HepG2 (cell line): ENCODE data around the gene CHADL. TPM values are rescaled to one million over a fixed set of nuclear protein-coding genes. Genes with fewer than 3 reads are reported as not detected.

Source experiments
- EEA1 ChIP-seq: sonication (generic); formaldehyde crosslinking; IDR thresholded peaks from 2 replicates; pipeline ENCODE4 v1.5.1; 2020; ENCODE audit warnings: mild to moderate bottlenecking, missing genetic modification reagents, borderline replicate concordance
- HIVEP1 ChIP-seq: sonication (generic); formaldehyde crosslinking; IDR thresholded peaks from 2 replicates; pipeline ENCODE4 v1.4.0; 2020; ENCODE audit warnings: mild to moderate bottlenecking, missing genetic modification reagents
- KDM1A ChIP-seq: IDR thresholded peaks from 2 replicates; pipeline ENCODE4 v1.6.1; 2016; ENCODE audit warnings: missing compliant biosample characterization
- MTA1 ChIP-seq: sonication (generic); formaldehyde crosslinking; IDR thresholded peaks from 2 replicates; pipeline ENCODE4 v1.4.0; 2020; ENCODE audit warnings: missing genetic modification reagents, mild to moderate bottlenecking, borderline replicate concordance
- MZF1 ChIP-seq: sonication (generic); formaldehyde crosslinking; IDR thresholded peaks from 2 replicates; pipeline ENCODE4 v1.8.1; 2023; ENCODE audit warnings: mild to moderate bottlenecking, missing genetic modification reagents, borderline replicate concordance
- PAWR ChIP-seq: sonication (generic); formaldehyde crosslinking; IDR thresholded peaks from 2 replicates; pipeline ENCODE4 v1.4.0; 2020; ENCODE audit warnings: missing genetic modification reagents, mild to moderate bottlenecking, borderline replicate concordance
- RFX5 ChIP-seq: IDR thresholded peaks from 2 replicates; pipeline ENCODE4 v1.6.1; 2011; ENCODE audit warnings: low read depth, low read length, improper control_type of control experiment
- THAP9 ChIP-seq: sonication (generic); formaldehyde crosslinking; IDR thresholded peaks from 2 replicates; pipeline ENCODE4; 2020; ENCODE audit warnings: missing genetic modification reagents, mild to moderate bottlenecking, borderline replicate concordance
- TSC22D2 ChIP-seq: sonication (generic); formaldehyde crosslinking; IDR thresholded peaks from 2 replicates; pipeline ENCODE4 v1.5.1; 2020; ENCODE audit warnings: missing genetic modification reagents, mild to moderate bottlenecking, borderline replicate concordance
- ZKSCAN5 ChIP-seq: sonication (generic); formaldehyde crosslinking; IDR thresholded peaks from 2 replicates; pipeline ENCODE4 v1.5.1; 2020; ENCODE audit warnings: mild to moderate bottlenecking, missing genetic modification reagents
- ZMYM2 ChIP-seq: sonication (generic); formaldehyde crosslinking; IDR thresholded peaks from 2 replicates; pipeline ENCODE4 v1.8.0; 2022; ENCODE audit warnings: mild to moderate bottlenecking, missing genetic modification reagents
- ZNF296 ChIP-seq: sonication (generic); formaldehyde crosslinking; conservative IDR thresholded peaks from 2 replicates; pipeline ENCODE4 v1.5.0; 2020; ENCODE audit warnings: mild to moderate bottlenecking, missing genetic modification reagents
- ZNF326 ChIP-seq: sonication (generic); formaldehyde crosslinking; IDR thresholded peaks from 2 replicates; pipeline ENCODE4 v1.4.0; 2020; ENCODE audit warnings: missing genetic modification reagents, borderline replicate concordance
- ZNF382 ChIP-seq: sonication (generic); formaldehyde crosslinking; IDR thresholded peaks from 2 replicates; pipeline ENCODE4 v1.5.0; 2020; ENCODE audit warnings: missing genetic modification reagents, mild to moderate bottlenecking, borderline replicate concordance
- ZNF556 ChIP-seq: sonication (generic); formaldehyde crosslinking; IDR thresholded peaks from 2 replicates; pipeline ENCODE4 v1.4.0; 2020; ENCODE audit warnings: mild to moderate bottlenecking, missing genetic modification reagents, borderline replicate concordance
- ZNF562 ChIP-seq: sonication (generic); formaldehyde crosslinking; IDR thresholded peaks from 2 replicates; pipeline ENCODE4 v1.8.0; 2022; ENCODE audit warnings: missing genetic modification reagents, borderline replicate concordance
- ZNF709 ChIP-seq: sonication (generic); formaldehyde crosslinking; IDR thresholded peaks from 2 replicates; pipeline ENCODE4 v1.5.0; 2020; ENCODE audit warnings: mild to moderate bottlenecking, missing genetic modification reagents
- ZNF740 ChIP-seq: sonication (generic); formaldehyde crosslinking; IDR thresholded peaks from 2 replicates; pipeline ENCODE4 v1.4.0; 2020; ENCODE audit warnings: missing genetic modification reagents
- ZNF781 ChIP-seq: sonication (generic); formaldehyde crosslinking; IDR thresholded peaks from 2 replicates; pipeline ENCODE4 v1.5.1; 2020; ENCODE audit warnings: borderline replicate concordance, mild to moderate bottlenecking, missing genetic modification reagents; ENCODE audit errors: not compliant biosample characterization
- polyA plus RNA-seq, 8 experiments: library from polyadenylated mRNA; depleted of rRNA in 3 of 8; stranded (reverse) in 7 of 8; unstranded in 1 of 8; fragments of >200 nt; fragmentation: Illumina TruSeq in 4 of 8; extraction: Trizol in 4 of 8; gene quantifications; 2 replicates each; pipeline versions ENCODE4 v1.2.1 to v1.2.3, GENCODE V29; 2011 to 2016; ENCODE audit warnings: low read depth in 4 of 8, missing spikeins in 1 of 8, mixed read lengths in 1 of 8; ENCODE audit not compliant: insufficient read depth in 1 of 8
- total RNA-seq, 5 experiments: library from RNA; depleted of rRNA; stranded (reverse); fragments of >200 nt; fragmentation: Illumina TruSeq; extraction: Trizol; gene quantifications; 2 replicates each; pipeline ENCODE4 v1.2.3, GENCODE V29; 2016; ENCODE audit warnings: low read depth in 1 of 5
- TF ChIP-seq, protein P1 (sequence below): sonication (generic); formaldehyde crosslinking; IDR thresholded peaks from 2 replicates; pipeline ENCODE4 v1.4.0; 2020; ENCODE audit warnings: missing genetic modification reagents, low read depth, mild to moderate bottlenecking, borderline replicate concordance
- TF ChIP-seq, protein P2 (sequence below): sonication (generic); formaldehyde crosslinking; IDR thresholded peaks from 2 replicates; pipeline ENCODE4 v1.4.0; 2020; ENCODE audit warnings: missing genetic modification reagents
- TF ChIP-seq, protein P3 (sequence below): sonication (generic); formaldehyde crosslinking; IDR thresholded peaks from 2 replicates; pipeline ENCODE4 v1.5.1; 2020; ENCODE audit warnings: mild to moderate bottlenecking, missing genetic modification reagents, moderate library complexity
- TF ChIP-seq, protein P4 (sequence below): IDR thresholded peaks from 2 replicates; pipeline ENCODE4 v1.6.1; 2012; ENCODE audit warnings: inconsistent platforms

The CHADL gene
- total and polyA plus RNA-seq, 2 of the 13 experiments (the other 11 are each of a cell fraction or from before 2014, with no cell fraction given) = 2.8 to 8.1 TPM

- TF ChIP-seq, protein P1, sequence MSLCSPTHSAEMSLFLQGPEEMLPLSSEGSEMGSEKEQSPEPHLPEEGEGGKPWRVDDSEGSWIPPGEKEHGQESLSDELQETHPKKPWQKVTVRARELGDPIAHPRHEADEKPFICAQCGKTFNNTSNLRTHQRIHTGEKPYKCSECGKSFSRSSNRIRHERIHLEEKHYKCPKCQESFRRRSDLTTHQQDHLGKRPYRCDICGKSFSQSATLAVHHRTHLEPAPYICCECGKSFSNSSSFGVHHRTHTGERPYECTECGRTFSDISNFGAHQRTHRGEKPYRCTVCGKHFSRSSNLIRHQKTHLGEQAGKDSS = no peak
- TF ChIP-seq ZKSCAN5 (CRISPR knock-in tag) (no peak), ZMYM2 (CRISPR knock-in tag) (no peak), EEA1 (CRISPR knock-in tag) (no peak), ZNF562 (CRISPR knock-in tag) (no peak), ZNF296 (CRISPR knock-in tag) (no peak), ZNF740 (CRISPR knock-in tag) (no peak), RFX5 (no peak), ZNF709 (CRISPR knock-in tag) (no peak), HIVEP1 (CRISPR knock-in tag) (peak; percentile 63; the same call in 1 of the 2 replicates), PAWR (CRISPR knock-in tag) (no peak), MZF1 (CRISPR knock-in tag) (no peak), KDM1A (CRISPR knock-in tag) (no peak), ZNF326 (CRISPR knock-in tag) (no peak), ZNF382 (CRISPR knock-in tag) (no peak), ZNF781 (CRISPR knock-in tag) (no peak), ZNF556 (CRISPR knock-in tag) (no peak), THAP9 (CRISPR knock-in tag) (no peak), TSC22D2 (CRISPR knock-in tag) (no peak), MTA1 (no peak)
- TF ChIP-seq, protein P2, sequence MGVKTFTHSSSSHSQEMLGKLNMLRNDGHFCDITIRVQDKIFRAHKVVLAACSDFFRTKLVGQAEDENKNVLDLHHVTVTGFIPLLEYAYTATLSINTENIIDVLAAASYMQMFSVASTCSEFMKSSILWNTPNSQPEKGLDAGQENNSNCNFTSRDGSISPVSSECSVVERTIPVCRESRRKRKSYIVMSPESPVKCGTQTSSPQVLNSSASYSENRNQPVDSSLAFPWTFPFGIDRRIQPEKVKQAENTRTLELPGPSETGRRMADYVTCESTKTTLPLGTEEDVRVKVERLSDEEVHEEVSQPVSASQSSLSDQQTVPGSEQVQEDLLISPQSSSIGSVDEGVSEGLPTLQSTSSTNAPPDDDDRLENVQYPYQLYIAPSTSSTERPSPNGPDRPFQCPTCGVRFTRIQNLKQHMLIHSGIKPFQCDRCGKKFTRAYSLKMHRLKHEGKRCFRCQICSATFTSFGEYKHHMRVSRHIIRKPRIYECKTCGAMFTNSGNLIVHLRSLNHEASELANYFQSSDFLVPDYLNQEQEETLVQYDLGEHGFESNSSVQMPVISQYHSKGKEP = no peak
- TF ChIP-seq, protein P3, sequence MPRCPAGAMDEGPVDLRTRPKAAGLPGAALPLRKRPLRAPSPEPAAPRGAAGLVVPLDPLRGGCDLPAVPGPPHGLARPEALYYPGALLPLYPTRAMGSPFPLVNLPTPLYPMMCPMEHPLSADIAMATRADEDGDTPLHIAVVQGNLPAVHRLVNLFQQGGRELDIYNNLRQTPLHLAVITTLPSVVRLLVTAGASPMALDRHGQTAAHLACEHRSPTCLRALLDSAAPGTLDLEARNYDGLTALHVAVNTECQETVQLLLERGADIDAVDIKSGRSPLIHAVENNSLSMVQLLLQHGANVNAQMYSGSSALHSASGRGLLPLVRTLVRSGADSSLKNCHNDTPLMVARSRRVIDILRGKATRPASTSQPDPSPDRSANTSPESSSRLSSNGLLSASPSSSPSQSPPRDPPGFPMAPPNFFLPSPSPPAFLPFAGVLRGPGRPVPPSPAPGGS (CRISPR knock-in tag) = no peak
- TF ChIP-seq, protein P4, sequence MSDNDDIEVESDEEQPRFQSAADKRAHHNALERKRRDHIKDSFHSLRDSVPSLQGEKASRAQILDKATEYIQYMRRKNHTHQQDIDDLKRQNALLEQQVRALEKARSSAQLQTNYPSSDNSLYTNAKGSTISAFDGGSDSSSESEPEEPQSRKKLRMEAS = peak; percentile 5; the same call in 1 of the 2 replicates
These were observed 47.7 kb upstream of the CHADL start (continued) for GRCh38 chr22:41288245-41288946.
